HG03064 (cell line): ENCODE measurements around the gene OOSP3.
"Not testable (repeated sequence)": the region's sequence is repeated elsewhere in the genome, so short reads cannot be mapped to it uniquely, and the experiment has no call there.

ENCODE experiments used
- ATAC-seq: cut with Tn5 transposase; IDR thresholded peaks from one replicate; pipeline ENCODE4 v1.9.1; 2021; ENCODE audit warnings: low read depth; ENCODE audit not compliant: unreplicated experiment

The OOSP3 gene

GRCh38 chr11:59875856-59876519 is 2.6 kb upstream of the OOSP3 start:
- ATAC-seq = no peak

DNA sequence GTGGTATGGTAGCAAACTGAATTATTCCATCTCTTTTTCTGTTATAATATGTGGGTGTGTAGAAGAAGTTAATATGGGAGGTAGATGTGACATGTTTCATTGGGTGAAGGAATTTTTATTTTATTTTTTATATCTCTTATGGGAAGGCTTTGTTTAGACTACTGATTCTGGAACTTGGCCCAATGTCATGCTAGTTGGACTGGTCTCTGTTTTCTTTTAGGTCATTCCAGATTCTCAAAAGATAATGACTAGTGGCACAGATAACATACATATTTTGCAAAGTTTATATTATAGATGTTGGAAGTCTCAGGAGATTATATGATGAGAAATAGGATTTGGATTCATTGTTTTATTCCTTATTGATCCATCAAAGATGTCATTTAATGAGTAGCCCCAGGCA is 1.3 kb upstream of the OOSP3 start:
- ATAC-seq = no peak

- no peak for ATAC-seq
Measured at GRCh38 chr11:59877784-59878183, 798 bp upstream of the OOSP3 start.

DNA sequence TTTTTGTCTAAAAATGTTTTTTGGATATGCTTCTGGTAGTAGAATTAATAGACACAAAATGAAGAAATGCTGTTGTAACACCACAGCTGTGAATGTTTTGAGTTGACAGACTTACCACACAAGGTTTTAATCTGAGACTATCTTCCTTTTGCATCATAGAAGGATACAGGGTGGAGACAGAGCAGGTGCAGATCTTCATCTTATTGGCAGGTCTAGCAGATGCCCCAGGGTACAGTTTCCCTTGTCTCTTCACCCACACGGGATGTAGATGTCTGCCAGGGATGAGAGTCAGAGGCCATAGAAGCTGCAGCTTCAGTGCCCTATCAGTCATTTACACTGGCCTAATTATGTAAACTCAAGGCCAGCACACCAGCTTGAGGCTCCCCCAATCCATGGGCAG is 985 bp downstream of the OOSP3 start:
- no peak for ATAC-seq

GRCh38 chr11:59883597-59883996 is 5.0 kb downstream of the OOSP3 start:
- ATAC-seq = no peak

GRCh38 chr11:59887156-59887555 is 8.6 kb downstream of the OOSP3 start:
- not testable (repeated sequence) for ATAC-seq

- ATAC-seq = no peak
Measured at GRCh38 chr11:59891781-59892181, 13.2 kb downstream of the OOSP3 start.

DNA sequence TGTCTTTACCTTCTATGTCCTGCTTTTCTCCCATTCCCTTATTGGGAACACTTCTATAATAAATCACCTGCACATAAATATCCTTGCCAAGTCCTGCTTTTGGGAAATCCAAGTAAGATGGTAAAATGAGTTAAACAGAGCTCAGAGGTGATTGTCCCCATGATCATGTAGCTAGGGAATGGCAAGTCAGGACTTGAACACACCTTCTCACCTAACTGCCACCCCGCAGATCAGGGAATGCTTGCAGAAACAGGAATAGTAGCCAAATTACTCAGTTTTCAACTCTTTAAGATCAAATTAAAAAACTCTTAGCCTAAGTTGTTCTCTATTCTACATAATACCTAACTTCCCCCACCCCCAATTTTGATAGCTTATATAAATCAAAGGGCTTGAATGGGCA is 16.0 kb downstream of the OOSP3 start:
- ATAC-seq = no peak

DNA sequence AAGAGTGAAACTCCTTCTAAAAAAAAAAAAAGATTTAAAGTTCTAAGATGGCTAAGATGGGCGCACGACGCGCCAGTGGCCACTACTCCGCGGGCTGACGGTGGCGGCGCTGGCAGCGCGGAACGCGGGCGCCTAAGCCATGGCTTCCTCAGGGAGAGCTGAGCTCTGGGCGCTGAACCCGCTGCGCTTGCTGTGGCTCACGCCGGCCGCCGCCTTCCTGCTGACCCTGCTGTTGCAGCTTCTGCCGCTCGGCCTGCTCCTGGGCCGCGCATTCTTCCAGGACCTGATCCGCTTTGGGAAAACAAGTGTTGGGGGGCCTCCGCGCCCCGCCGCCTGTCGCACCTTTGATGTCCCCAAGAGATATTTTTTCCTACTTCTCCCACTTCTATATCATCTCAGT is 19.5 kb downstream of the OOSP3 start:
- no peak for ATAC-seq

DNA sequence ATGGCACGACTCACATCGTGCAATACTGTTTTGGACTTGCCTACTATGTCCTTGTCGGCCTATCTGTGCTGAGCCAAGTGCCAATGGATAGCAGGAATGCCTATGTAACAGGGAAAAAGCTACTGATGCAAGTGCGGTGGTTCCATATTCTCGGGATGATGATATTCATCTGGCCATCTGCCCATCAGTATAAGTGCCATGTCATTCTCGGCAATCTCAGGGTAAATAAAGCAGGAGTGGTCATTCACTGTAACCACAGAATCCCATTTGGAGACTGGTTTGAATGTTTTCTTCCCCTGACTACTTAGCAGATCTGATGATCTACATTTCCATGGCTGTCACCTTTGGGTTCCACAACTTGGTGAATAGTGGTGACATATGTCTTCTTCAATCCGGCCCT is 20.1 kb downstream of the OOSP3 start:
- no peak for ATAC-seq

GRCh38 chr11:59899532-59899931 is 20.9 kb downstream of the OOSP3 start:
- ATAC-seq = no peak

- no peak for ATAC-seq
Measured at GRCh38 chr11:59900366-59901126, 22.0 kb downstream of the OOSP3 start.

DNA sequence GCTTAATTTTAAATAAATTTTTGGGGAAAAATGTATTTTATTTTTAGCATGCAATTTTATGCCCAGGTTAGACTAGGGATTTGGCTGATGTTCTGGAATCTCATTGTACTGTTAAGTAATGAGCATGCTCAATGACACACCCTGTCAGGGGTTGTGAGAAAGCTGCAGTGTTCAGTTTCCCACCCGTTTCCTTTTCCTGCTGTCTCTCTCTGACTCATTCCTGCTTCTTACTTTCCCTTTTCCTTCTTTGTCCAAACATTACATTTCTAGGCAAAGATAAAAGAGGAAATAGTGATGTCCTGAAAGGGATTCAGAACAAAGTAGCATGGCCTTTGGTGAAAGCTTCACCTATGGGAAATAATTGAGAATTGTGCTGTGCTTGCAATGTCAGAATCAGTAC is 22.7 kb downstream of the OOSP3 start:
- no peak for ATAC-seq

DNA sequence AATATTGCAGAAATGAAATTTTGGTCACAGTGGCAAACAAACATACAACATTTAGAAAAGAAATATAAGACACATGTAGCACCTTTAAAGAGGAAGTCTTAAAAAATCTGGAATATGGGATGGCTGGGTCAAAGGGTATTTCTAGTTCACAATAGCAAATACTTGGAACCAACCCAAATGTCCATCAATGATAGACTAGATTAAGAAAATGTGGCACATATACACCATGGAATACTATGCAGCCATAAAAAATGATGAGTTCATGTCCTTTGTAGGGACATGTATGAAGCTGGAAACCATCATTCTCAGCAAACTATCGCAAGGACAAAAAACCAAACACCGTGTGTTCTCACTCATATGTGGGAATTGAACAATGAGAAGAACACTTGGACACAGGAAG is 25.0 kb downstream of the OOSP3 start:
- not testable (repeated sequence) for ATAC-seq

DNA sequence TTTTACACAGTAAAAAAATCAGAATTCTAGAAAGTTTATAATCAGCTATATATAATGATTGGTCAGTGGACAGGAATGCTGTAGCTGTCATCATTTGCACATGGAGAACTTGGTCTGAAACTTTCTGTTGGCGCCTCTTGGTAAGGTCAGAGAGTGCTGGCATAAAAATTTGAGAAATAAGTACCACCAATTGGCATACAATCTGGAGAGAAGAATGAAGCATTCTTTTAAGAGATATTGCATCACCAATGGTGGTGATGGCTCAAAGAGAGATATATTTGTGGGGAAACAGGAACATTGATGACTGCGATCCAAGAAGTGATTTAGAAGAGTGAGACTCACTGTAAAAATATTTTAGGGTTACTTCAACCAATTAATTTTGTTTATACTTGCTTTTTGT is 39.9 kb downstream of the OOSP3 start:
- no peak for ATAC-seq

- ATAC-seq = no peak
Measured at GRCh38 chr11:59918987-59919589, 40.5 kb downstream of the OOSP3 start.

GRCh38 chr11:59923813-59924212 is 45.2 kb downstream of the OOSP3 start:
- ATAC-seq = no peak

DNA sequence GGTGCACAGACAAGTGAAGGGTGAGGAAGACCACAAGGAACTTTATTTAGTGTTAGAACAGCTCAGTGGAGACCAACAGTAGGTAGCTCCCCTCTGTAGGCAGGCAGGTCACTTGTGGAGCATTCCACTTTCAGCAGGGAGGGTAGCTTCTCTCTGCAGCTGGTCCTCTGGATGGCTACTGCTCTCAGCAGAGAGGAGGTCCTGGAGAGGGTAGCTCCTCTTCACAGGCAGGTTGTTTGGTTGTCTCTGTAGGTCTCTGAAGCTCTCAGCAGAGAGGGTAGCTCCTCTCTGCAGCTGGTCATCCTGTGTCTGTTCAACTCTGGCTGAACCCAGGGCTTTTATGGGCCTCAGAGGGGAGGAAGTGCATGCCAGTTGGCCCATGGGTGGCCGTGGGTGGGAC is 53.1 kb downstream of the OOSP3 start:
- ATAC-seq = no peak

DNA sequence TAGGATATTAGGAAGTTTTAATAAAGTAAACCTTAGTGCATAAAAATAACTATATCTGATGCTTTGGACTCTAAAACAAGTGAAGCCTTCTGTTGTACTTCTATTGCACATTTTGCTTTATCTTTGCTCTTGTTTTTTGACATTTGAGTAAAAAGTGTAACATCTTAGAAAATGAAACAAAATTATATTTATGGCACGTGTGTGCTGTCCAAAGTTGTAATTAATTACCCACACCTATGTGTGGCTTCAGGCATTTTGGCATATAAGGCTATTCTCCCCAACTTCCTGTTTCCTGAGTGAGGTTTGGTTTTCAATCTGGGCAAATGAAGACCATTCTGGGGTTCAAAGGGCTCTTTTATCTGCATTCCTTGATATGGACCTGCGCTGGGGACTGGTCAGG is 59.5 kb downstream of the OOSP3 start, which contains the start of gene OOSP1:
OOSP1 (plus strand) TSS at position 301 of the 400 bp plus-strand sequence; CDS start at position 324, 23 bp downstream.
- ATAC-seq = no peak

- ATAC-seq = no peak
Measured at GRCh38 chr11:59938718-59939117, 60.1 kb downstream of the OOSP3 start.

DNA sequence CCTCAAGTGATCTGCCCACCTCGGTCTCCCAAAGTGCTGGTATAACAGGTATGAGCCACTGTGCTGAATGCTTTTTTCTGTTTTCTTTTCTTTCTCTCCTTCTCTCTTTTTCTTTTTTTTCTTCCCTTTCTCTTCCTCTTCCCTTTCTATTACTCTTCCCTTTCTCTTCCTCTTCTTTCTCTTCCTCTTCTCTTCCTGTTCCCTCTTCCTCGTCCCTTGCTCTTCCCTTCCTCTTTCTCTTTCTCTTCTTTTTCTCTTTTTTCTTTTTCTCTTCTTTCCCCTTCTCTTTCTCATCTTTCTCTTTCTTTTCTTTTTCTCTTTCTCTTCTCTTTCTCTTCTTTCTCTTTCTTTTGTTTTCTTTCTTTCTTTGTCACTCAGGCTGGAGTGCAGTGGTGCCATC is 60.9 kb downstream of the OOSP3 start:
- no peak for ATAC-seq

DNA sequence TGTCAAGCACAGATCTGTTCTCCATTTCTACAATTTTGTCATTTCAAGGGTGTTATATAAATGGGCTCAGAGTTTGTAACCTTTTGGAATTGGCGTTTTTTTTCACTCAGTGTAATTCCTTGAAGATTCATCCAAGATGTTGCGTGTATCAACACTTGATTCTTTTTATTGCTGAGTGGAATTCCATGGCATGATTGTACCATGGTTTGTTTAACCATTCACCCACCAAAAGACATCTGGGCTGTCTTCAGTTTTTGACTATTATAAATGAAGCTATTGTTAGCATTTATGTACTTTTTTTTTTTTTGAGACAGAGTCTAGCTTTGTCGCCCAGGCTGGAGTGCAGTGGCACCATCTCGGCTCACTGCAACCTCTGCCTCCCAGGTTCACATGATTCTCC is 62.5 kb downstream of the OOSP3 start:
- no peak for ATAC-seq
